SW 1271 (cell line): Measurements from ENCODE around the gene UGGT1.
"Not testable (repeated sequence)": the region's sequence is repeated elsewhere in the genome, so short reads cannot be mapped to it uniquely, and the experiment has no call there.

Source experiments
- DNase-seq, 2 experiments: peaks; one replicate each; lab custom pipeline; 2025; lab: John Stamatoyannopoulos, UW

Gene UGGT1

GRCh38 chr2:128174067-128174466 lies 83.1 kb downstream of the UGGT1 start:
- not testable (repeated sequence) for DNase-seq

GRCh38 chr2:128177315-128177714 lies 86.3 kb downstream of the UGGT1 start:
- DNase-seq = no peak

- no peak for DNase-seq
Observed at GRCh38 chr2:128178149-128178649, 87.2 kb downstream of the UGGT1 start.

GRCh38 chr2:128178650-128179460 lies 87.9 kb downstream of the UGGT1 start:
- DNase-seq = peak in 1 of 2 experiments; percentile 38

GRCh38 chr2:128179461-128179755 lies 88.4 kb downstream of the UGGT1 start:
- DNase-seq = no peak

GRCh38 chr2:128180031-128180430 lies 89.0 kb downstream of the UGGT1 start:
- no peak for DNase-seq

GRCh38 chr2:128185576-128185975 lies 94.6 kb downstream of the UGGT1 start:
- DNase-seq = no peak

GRCh38 chr2:128187032-128187654 lies 96.1 kb downstream of the UGGT1 start:
- DNase-seq = no peak

- no peak for DNase-seq
Observed at GRCh38 chr2:128195435-128195984, 104.5 kb downstream of the UGGT1 start.

- DNase-seq = no peak
Observed at GRCh38 chr2:128196026-128196425, 105.0 kb downstream of the UGGT1 start.

GRCh38 chr2:128196471-128196931 lies 105.5 kb downstream of the UGGT1 start:
- no peak for DNase-seq

GRCh38 chr2:128197059-128197458 lies 106.1 kb downstream of the UGGT1 start:
- DNase-seq = no peak

GRCh38 chr2:128198656-128199055 lies 107.7 kb downstream of the UGGT1 start:
- no peak for DNase-seq

GRCh38 chr2:128199141-128199540 lies 108.1 kb downstream of the UGGT1 start:
- DNase-seq = no peak

GRCh38 chr2:128202791-128203190 lies 111.8 kb downstream of the UGGT1 start:
- DNase-seq = no peak

GRCh38 chr2:128206245-128206644 lies 115.2 kb downstream of the UGGT1 start:
- DNase-seq = no peak

GRCh38 chr2:128208023-128208422 lies 117.0 kb downstream of the UGGT1 start:
- no peak for DNase-seq

- DNase-seq = not testable (repeated sequence)
Observed at GRCh38 chr2:128208631-128209324, 117.8 kb downstream of the UGGT1 start.

GRCh38 chr2:128214251-128214650 lies 123.3 kb downstream of the UGGT1 start:
- DNase-seq = no peak

- DNase-seq = no peak
Observed at GRCh38 chr2:128214866-128215460, 124.0 kb downstream of the UGGT1 start.

- no peak for DNase-seq
Observed at GRCh38 chr2:128215897-128216642, 125.1 kb downstream of the UGGT1 start.
